Epithelial cell of esophagus (primary cell): Measurements from ENCODE around the gene THSD7B.

ENCODE experiments used
- DNase-seq: peaks from one replicate; pipeline ENCODE4 v3.0.0; 2010; ENCODE audit warnings: low read depth
- H3K4me3 ChIP-seq: 2 replicates; pipeline ENCODE4 v1.5.1; 2011; ENCODE audit warnings: mild to moderate bottlenecking, low read length, control low read depth
- CTCF ChIP-seq: IDR thresholded peaks from 2 replicates; pipeline ENCODE4 v1.5.1; 2011; ENCODE audit warnings: low read depth, mild to moderate bottlenecking, low read length, control low read depth, inconsistent platforms; ENCODE audit not compliant: insufficient read depth; ENCODE audit errors: missing control alignments

THSD7B gene

GRCh38 chr2:137190411-137191195 is 425.3 kb downstream of the THSD7B start:
- no peak for DNase-seq
- no peak for TF ChIP-seq CTCF

GRCh38 chr2:137192366-137193310 is 427.3 kb downstream of the THSD7B start:
- no peak for DNase-seq
- no peak for TF ChIP-seq CTCF

More at GRCh38 chr2:137190411-137191195, 425.3 kb downstream of the THSD7B start:
- no peak overlapping the region for H3K4me3 ChIP-seq

GRCh38 chr2:137193401-137193800 is 428.1 kb downstream of the THSD7B start:
- no peak for DNase-seq
- no peak for TF ChIP-seq CTCF
- no peak overlapping the region for H3K4me3 ChIP-seq

More at GRCh38 chr2:137192366-137193310, 427.3 kb downstream of the THSD7B start:
- H3K4me3 ChIP-seq = no peak overlapping the region

- no peak overlapping the region for H3K4me3 ChIP-seq
- no peak for DNase-seq
- no peak for TF ChIP-seq CTCF
Measured at GRCh38 chr2:137194111-137194510, 428.8 kb downstream of the THSD7B start.

- H3K4me3 ChIP-seq = no peak overlapping the region
- TF ChIP-seq CTCF = no peak
- no peak for DNase-seq
Measured at GRCh38 chr2:137199751-137200150, 434.4 kb downstream of the THSD7B start.

- peak; percentile 71 for DNase-seq
- TF ChIP-seq CTCF = peak; percentile 27
- no peak overlapping the region for H3K4me3 ChIP-seq
Measured at GRCh38 chr2:137202318-137202717, 437.0 kb downstream of the THSD7B start.
